OCI-LY3 (cell line): ENCODE measurements around the gene DNASE1L1.

Experiments
- H2AFZ ChIP-seq: fragments of 200-600, 300-600 bp; shearing (Covaris generic); 2 replicates; pipeline ENCODE4 v1.6.0; 2014; ENCODE audit warnings: antibody characterized with exemption, low read depth, low read length
- H3K27ac ChIP-seq: fragments of 200-600, 300-600 bp; sonication (generic); 2 replicates; pipeline ENCODE4 v1.5.1; 2014; ENCODE audit warnings: mild to moderate bottlenecking, low read length, moderate library complexity, mixed read lengths
- H3K27me3 ChIP-seq: fragments of 200-600, 300-600 bp; sonication (generic); 2 replicates; pipeline ENCODE4 v1.6.1; 2014; ENCODE audit warnings: low read depth, low read length, mixed read lengths
- H3K36me3 ChIP-seq: fragments of 200-600, 300-600 bp; sonication (generic); replicated peaks from 2 replicates; pipeline ENCODE3; 2014; ENCODE audit warnings: low read depth, low read length, mixed read lengths
- H3K4me1 ChIP-seq: fragments of 300-600, 200-600 bp; sonication (generic); 2 replicates; pipeline ENCODE4 v1.6.1; 2014; ENCODE audit warnings: low read length, mixed read lengths
- H3K4me2 ChIP-seq: fragments of 200-600, 300-600 bp; sonication (generic); 2 replicates; pipeline ENCODE4 v1.6.1; 2014; ENCODE audit warnings: low read length, mixed read lengths
- H3K4me3 ChIP-seq: fragments of 300-600, 200-600 bp; sonication (generic); 2 replicates; pipeline ENCODE4 v1.5.1; 2014; ENCODE audit warnings: antibody characterized with exemption, mild to moderate bottlenecking, low read length, moderate library complexity
- H3K79me2 ChIP-seq: fragments of 300-600, 200-600 bp; shearing (Covaris generic); 2 replicates; pipeline ENCODE4 v1.6.1; 2014; ENCODE audit warnings: mild to moderate bottlenecking, low read length, mixed read lengths
- H3K9ac ChIP-seq: fragments of 300-600, 200-600 bp; shearing (Covaris generic); 2 replicates; pipeline ENCODE4 v1.6.0; 2014; ENCODE audit warnings: mild to moderate bottlenecking, low read length, moderate library complexity
- H3K9me3 ChIP-seq: fragments of 200-600, 300-600 bp; shearing (Covaris generic); 2 replicates; pipeline ENCODE4 v1.6.1; 2014; ENCODE audit warnings: low read length, mixed read lengths; ENCODE audit not compliant: insufficient read depth
- H4K20me1 ChIP-seq: fragments of 200-600, 300-600 bp; sonication (generic); 2 replicates; pipeline ENCODE4 v1.6.1; 2016; ENCODE audit warnings: low read length, mixed read lengths; ENCODE audit not compliant: insufficient read depth
- EZH2phosphoT487 ChIP-seq: fragments of 200-600 bp; shearing (Covaris generic); IDR thresholded peaks from 2 replicates; pipeline ENCODE4 v1.6.1; 2018; ENCODE audit warnings: antibody characterized with exemption, mixed run types, low read depth
- TF ChIP-seq, protein P1 (sequence below): fragments of 200-600, 300-600 bp; sonication (generic); IDR thresholded peaks from 2 replicates; pipeline ENCODE4 v1.5.1; 2014; ENCODE audit warnings: antibody characterized with exemption, low read length, low read depth

DNASE1L1 gene

DNA sequence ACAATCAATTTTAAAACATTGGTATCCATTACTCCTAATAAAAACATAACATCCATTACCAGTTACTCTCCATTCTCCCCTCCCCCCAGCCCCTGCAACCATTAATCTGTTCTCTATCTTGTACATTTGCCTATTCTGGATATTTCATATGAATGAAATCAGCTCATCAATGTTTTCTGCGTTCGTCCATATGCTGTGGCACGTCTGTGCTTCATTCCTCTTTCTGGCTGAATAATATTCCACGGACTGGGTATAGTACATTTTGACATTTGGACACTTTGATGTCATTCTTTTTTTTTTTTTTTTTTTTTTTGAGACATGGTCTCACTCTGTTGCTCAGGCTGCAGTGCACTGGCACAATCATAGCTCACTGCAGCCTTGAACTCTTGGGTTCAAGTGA is 5.2 kb downstream of the DNASE1L1 start:
- H3K9me3 ChIP-seq = no peaks in the 10 kb centered on the region
- peaks cover 11% of the 10 kb centered on the region; the same call in 1 of the 2 replicates for H4K20me1 ChIP-seq
- peaks cover 11% of the 10 kb centered on the region for H3K4me1 ChIP-seq
- no peak overlapping the region for H3K9ac ChIP-seq
- H3K36me3 ChIP-seq = peaks cover 21% of the 10 kb centered on the region
- H3K4me3 ChIP-seq = no peak overlapping the region
- peaks cover 12% of the 10 kb centered on the region for H3K79me2 ChIP-seq
- no peak overlapping the region for H3K4me2 ChIP-seq
- H3K27me3 ChIP-seq = no peaks in the 10 kb centered on the region
- TF ChIP-seq, protein P1, sequence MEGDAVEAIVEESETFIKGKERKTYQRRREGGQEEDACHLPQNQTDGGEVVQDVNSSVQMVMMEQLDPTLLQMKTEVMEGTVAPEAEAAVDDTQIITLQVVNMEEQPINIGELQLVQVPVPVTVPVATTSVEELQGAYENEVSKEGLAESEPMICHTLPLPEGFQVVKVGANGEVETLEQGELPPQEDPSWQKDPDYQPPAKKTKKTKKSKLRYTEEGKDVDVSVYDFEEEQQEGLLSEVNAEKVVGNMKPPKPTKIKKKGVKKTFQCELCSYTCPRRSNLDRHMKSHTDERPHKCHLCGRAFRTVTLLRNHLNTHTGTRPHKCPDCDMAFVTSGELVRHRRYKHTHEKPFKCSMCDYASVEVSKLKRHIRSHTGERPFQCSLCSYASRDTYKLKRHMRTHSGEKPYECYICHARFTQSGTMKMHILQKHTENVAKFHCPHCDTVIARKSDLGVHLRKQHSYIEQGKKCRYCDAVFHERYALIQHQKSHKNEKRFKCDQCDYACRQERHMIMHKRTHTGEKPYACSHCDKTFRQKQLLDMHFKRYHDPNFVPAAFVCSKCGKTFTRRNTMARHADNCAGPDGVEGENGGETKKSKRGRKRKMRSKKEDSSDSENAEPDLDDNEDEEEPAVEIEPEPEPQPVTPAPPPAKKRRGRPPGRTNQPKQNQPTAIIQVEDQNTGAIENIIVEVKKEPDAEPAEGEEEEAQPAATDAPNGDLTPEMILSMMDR = no peak
- no peak for TF ChIP-seq EZH2phosphoT487
- no peak overlapping the region for H2AFZ ChIP-seq
- no peak overlapping the region for H3K27ac ChIP-seq

DNA sequence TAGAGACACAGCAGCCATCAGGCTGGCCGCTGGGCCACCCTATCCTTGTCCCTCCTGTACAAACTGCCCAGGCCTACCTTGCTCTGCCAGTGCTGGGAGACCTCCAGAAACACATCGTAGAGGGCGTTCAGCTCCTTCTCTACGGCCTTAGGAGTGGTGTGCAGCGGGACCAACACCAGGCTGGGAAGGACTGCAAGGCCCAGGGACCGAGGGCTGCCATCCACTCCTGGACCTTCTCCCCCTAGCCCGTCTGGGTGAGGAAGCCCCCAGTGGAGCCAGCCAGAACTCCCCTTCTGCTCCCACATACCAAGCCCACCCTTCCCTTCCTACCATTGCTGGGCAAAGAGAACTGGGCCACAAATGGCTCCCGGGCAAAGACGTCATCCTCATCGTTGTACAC is 5.9 kb downstream of the DNASE1L1 start:
- TF ChIP-seq EZH2phosphoT487 = no peak
- TF ChIP-seq, protein P1 = no peak
- Histone ChIP-seq H3K27ac (no peak overlapping the region), H3K9ac (no peak overlapping the region), H3K27me3 (no peaks in the 10 kb centered on the region), H2AFZ (no peak overlapping the region), H3K36me3 (peaks cover 27% of the 10 kb centered on the region), H3K4me3 (no peak overlapping the region), H3K9me3 (no peaks in the 10 kb centered on the region), H3K79me2 (peaks cover 19% of the 10 kb centered on the region), H4K20me1 (peaks cover 11% of the 10 kb centered on the region; the same call in 1 of the 2 replicates), H3K4me2 (no peak overlapping the region), H3K4me1 (peaks cover 11% of the 10 kb centered on the region)

DNA sequence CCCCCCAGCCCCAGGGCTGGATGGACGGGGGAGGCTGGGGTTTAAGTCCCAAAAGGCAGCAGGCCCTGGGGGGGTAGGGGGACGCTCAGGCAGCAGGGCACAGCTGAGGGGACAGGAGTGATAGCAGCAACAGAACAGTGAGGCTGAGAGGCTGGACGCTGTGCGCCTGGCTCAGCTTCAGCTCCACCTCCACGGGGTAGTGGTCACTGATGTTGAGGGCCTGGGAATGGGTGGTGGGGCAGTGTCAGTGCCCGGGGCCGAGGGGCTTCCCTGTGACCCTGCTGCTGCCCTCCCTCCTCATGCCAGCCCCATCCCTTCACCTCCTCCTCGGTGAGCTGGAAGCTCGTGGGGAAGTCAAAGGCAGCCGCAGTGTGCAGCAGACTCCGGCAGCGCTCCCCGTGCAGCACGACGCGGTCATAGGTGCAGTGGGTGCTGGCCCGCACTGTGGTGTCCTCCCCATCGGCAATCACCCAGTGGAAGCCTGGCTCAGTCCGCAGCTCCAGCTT is 6.4 kb downstream of the DNASE1L1 start:
- H3K79me2 ChIP-seq = peaks cover 20% of the 10 kb centered on the region
- no peak overlapping the region for H3K4me2 ChIP-seq
- H3K9me3 ChIP-seq = no peaks in the 10 kb centered on the region
- peaks cover 27% of the 10 kb centered on the region for H3K36me3 ChIP-seq
- H4K20me1 ChIP-seq = peaks cover 11% of the 10 kb centered on the region; the same call in 1 of the 2 replicates
- no peak overlapping the region for H2AFZ ChIP-seq
- TF ChIP-seq EZH2phosphoT487 = no peak
- TF ChIP-seq, protein P1 = no peak
- no peak overlapping the region for H3K9ac ChIP-seq
- no peak overlapping the region for H3K4me3 ChIP-seq
- H3K27ac ChIP-seq = peak overlapping the region; percentile 28; the same call in 1 of the 2 replicates
- H3K4me1 ChIP-seq = peaks cover 11% of the 10 kb centered on the region
- no peaks in the 10 kb centered on the region for H3K27me3 ChIP-seq

DNA sequence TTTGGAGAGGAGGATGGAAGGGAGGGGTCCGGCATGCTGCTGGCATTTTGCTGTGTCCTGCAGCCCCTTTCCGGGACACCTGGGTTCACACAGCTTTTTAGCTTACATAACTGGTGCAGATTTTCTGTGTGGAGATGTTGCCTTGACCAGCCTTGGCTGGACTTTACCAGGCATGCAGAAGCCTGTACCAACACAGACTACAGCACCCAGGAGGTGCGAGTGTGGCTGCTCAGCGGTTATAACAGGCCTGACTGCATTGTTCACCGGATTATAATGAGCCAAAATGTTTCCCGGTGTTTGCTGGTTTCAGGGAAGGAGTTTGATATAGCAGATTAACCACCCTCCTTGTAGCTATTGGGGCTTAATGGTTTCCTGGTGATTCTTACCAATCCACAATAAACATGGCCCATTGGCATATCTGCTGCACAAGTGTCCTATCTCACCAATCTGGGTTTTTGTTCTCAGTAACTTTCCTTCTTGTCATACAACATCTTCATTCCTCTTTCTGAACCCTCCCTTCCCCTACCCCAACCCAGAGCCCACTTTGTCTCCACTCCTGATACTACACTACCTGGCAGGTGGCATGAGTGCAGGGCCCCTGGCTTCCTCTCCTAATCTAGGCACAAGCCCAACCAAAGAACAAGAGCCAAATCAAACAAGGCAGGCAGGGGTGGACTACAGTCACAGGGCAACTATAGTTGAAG is 7.0 kb downstream of the DNASE1L1 start:
- Histone ChIP-seq H3K4me3 (no peak overlapping the region), H3K79me2 (peaks cover 24% of the 10 kb centered on the region), H4K20me1 (peaks cover 11% of the 10 kb centered on the region; the same call in 1 of the 2 replicates), H3K27me3 (no peaks in the 10 kb centered on the region), H3K27ac (peak overlapping the region; percentile 28), H3K9me3 (no peaks in the 10 kb centered on the region), H3K9ac (no peak overlapping the region), H2AFZ (no peak overlapping the region), H3K36me3 (peaks cover 27% of the 10 kb centered on the region), H3K4me2 (no peak overlapping the region), H3K4me1 (peaks cover 11% of the 10 kb centered on the region)
- TF ChIP-seq EZH2phosphoT487 = no peak
- TF ChIP-seq, protein P1 = no peak
